Neuronal stem cell (in vitro differentiated cells): ENCODE measurements around the gene ITPRID1.

Experiments
- DNase-seq: peaks from one replicate; pipeline ENCODE4 v3.0.0-alpha.2; 2013; ENCODE audit warnings: low spot score
- H2AFZ ChIP-seq: one replicate; pipeline ENCODE4 v1.6.1; 2013; ENCODE audit warnings: mild to moderate bottlenecking, low read length, inconsistent platforms
- H2AK5ac ChIP-seq: 2 replicates; pipeline ENCODE4 v1.6.1; 2013; ENCODE audit warnings: low read depth, mild to moderate bottlenecking, inconsistent platforms, low read length, moderate library complexity, mixed read lengths
- H2BK120ac ChIP-seq: 2 replicates; pipeline ENCODE4 v1.6.1; 2013; ENCODE audit warnings: low read depth, mild to moderate bottlenecking, inconsistent platforms, low read length, moderate library complexity, mixed read lengths
- H2BK12ac ChIP-seq: one replicate; pipeline ENCODE4 v1.6.1; 2013; ENCODE audit warnings: low read length, inconsistent platforms
- H2BK15ac ChIP-seq: 2 replicates; pipeline ENCODE4 v1.6.1; 2013; ENCODE audit warnings: mild to moderate bottlenecking, low read length, inconsistent platforms, mixed read lengths
- H2BK5ac ChIP-seq: one replicate; pipeline ENCODE4 v1.6.1; 2013; ENCODE audit warnings: inconsistent platforms, mild to moderate bottlenecking, low read length, moderate library complexity
- H3K14ac ChIP-seq: one replicate; pipeline ENCODE4 v1.6.1; 2013; ENCODE audit warnings: low read length, inconsistent platforms
- H3K18ac ChIP-seq: 2 replicates; pipeline ENCODE4 v1.6.1; 2013; ENCODE audit warnings: low read length, inconsistent platforms
- H3K23ac ChIP-seq: 2 replicates; pipeline ENCODE4 v1.6.1; 2013; ENCODE audit warnings: low read depth, mild to moderate bottlenecking, mixed read lengths, low read length, inconsistent platforms; ENCODE audit not compliant: poor library complexity
- H3K27ac ChIP-seq: replicated peaks from 3 replicates; pipeline ENCODE4 v1.5.1; 2013; ENCODE audit warnings: low read length, inconsistent platforms
- H3K27me3 ChIP-seq, 3 experiments: 2 replicates each; pipeline ENCODE4 v1.6.1; 2013; ENCODE audit warnings: low read length in 3 of 3, mild to moderate bottlenecking in 2 of 3, inconsistent platforms in 1 of 3, low read depth in 1 of 3, mixed read lengths in 1 of 3, moderate library complexity in 1 of 3; ENCODE audit not compliant: control insufficient read depth in 3 of 3, insufficient read depth in 3 of 3
- H3K36me3 ChIP-seq, 2 donors: replicated peaks in 1 of 2; 2 replicates each; pipeline ENCODE4 v1.6.1; 2013; ENCODE audit warnings: low read length in 2 of 2; ENCODE audit not compliant: control insufficient read depth in 2 of 2, insufficient read depth in 2 of 2
- H3K4ac ChIP-seq: 2 replicates; pipeline ENCODE4 v1.6.1; 2013; ENCODE audit warnings: inconsistent platforms, mild to moderate bottlenecking, low read length, moderate library complexity
- H3K4me1 ChIP-seq, 2 donors: 1 replicate in 1 of 2; 2 replicates in 1 of 2; pipeline ENCODE4 v1.6.1; 2013; ENCODE audit warnings: low read length in 2 of 2, low read depth in 1 of 2; ENCODE audit not compliant: control insufficient read depth in 2 of 2, insufficient read depth in 1 of 2
- H3K4me2 ChIP-seq: one replicate; pipeline ENCODE4 v1.6.1; 2013; ENCODE audit warnings: mild to moderate bottlenecking, low read length, inconsistent platforms; ENCODE audit not compliant: insufficient read depth, poor library complexity, severe bottlenecking
- H3K4me3 ChIP-seq, 2 donors: 2 replicates each; pipeline ENCODE4 v1.5.1; 2013; ENCODE audit warnings: low read length in 2 of 2, mild to moderate bottlenecking in 2 of 2, inconsistent platforms in 1 of 2, moderate library complexity in 1 of 2
- H3K79me1 ChIP-seq: one replicate; pipeline ENCODE4 v1.6.1; 2013; ENCODE audit warnings: low read depth, mild to moderate bottlenecking, inconsistent platforms, low read length, moderate library complexity
- H3K9ac ChIP-seq: one replicate; pipeline ENCODE4 v1.6.1; 2013; ENCODE audit warnings: mild to moderate bottlenecking, low read depth, low read length, inconsistent platforms; ENCODE audit not compliant: poor library complexity
- H3K9me3 ChIP-seq, 2 donors: replicated peaks in 1 of 2; 2 replicates each; pipeline versions ENCODE3 to v1.6.1; 2013; ENCODE audit warnings: low read length in 2 of 2, mild to moderate bottlenecking in 2 of 2, inconsistent platforms in 1 of 2, low read depth in 1 of 2, mixed read lengths in 1 of 2, moderate library complexity in 1 of 2; ENCODE audit not compliant: control insufficient read depth in 2 of 2, insufficient read depth in 1 of 2
- H4K8ac ChIP-seq: one replicate; pipeline ENCODE4 v1.6.1; 2013; ENCODE audit warnings: low read depth, mild to moderate bottlenecking, inconsistent platforms, low read length, moderate library complexity
- H4K91ac ChIP-seq: one replicate; pipeline ENCODE4 v1.6.1; 2013; ENCODE audit warnings: low read length, low read depth, mild to moderate bottlenecking, inconsistent platforms; ENCODE audit not compliant: poor library complexity
- WGBS, 2 donors: extraction: QIAGEN DNeasy Blood & Tissue Kit; methylation state at CpG; one replicate each; pipeline ENCODE4 v1.1.7; 2013; ENCODE audit warnings: missing lambda C conversion rate in 2 of 2, mixed read lengths in 1 of 2; ENCODE audit not compliant: insufficient read length in 2 of 2, insufficient replicate concordance in 1 of 2; ENCODE audit errors: extremely low coverage in 2 of 2; 5-methylcytosine and 5-hydroxymethylcytosine counted together

ITPRID1 gene

DNA sequence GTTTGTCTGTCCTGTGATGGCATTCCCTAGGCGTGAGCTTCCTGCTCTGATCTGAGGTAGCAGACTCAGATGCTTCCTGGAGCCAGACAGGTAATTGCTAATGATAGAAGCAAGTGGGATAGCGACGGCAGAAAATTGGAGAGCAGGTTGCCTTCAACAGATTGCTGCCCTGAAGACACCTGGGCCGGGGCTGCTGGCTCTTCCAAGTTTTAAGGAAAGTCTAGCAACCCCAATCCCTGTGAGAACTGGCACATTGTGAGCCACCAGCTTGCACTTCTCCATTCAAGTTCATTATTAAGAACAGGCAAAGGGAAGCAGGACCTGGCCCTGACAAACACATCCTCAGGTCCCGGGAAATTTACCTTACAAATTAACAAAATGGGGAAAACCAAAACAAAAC is 50.8 kb downstream of the ITPRID1 start:
- Histone ChIP-seq H4K8ac (no peak overlapping the region), H2BK15ac (no peak overlapping the region), H3K9ac (no peak overlapping the region), H3K27ac (no peak overlapping the region), H2BK12ac (no peak overlapping the region), H3K23ac (no peak overlapping the region), H3K36me3 (no peaks in the 10 kb centered on the region), H2AFZ (no peak overlapping the region), H2BK5ac (no peak overlapping the region), H3K4ac (no peak overlapping the region), H3K18ac (no peak overlapping the region), H3K9me3 (no peaks in the 10 kb centered on the region), H2BK120ac (no peak overlapping the region), H3K27me3 (no peaks in the 10 kb centered on the region), H3K4me2 (no peak overlapping the region), H2AK5ac (no peak overlapping the region), H3K14ac (no peak overlapping the region), H3K79me1 (no peaks in the 10 kb centered on the region), H3K4me1 (no peaks in the 10 kb centered on the region), H4K91ac (no peak overlapping the region), H3K4me3 (no peak overlapping the region)
- WGBS, 2 donors = no CpG with 5 or more reads among the region's 5 CpGs
- no peak for DNase-seq

DNA sequence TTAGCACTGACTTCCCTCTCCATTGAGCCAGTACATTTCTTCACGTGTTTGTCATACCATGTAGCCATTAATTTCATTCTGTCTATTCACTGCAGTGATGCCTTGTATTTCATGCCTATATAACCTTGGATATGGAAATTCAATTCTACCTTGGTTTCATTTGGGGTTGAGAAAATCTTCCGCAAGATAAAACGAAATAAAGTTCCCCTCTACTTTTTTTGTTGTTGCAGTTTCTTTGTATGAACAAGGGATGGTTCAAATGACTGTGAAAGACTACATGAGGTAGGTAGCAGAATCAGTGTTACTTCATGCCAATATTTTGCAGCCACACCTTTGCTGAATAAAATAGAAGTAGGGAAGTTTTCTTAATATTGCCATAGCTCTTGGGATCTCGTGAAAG is 55.6 kb downstream of the ITPRID1 start:
- H2BK15ac ChIP-seq = no peak overlapping the region
- no peak overlapping the region for H3K4me3 ChIP-seq
- no peak for DNase-seq
- no CpG with 5 or more reads among the region's 4 CpGs for WGBS, 2 donors
- H2BK5ac ChIP-seq = no peak overlapping the region
- H3K27ac ChIP-seq = no peak overlapping the region
- no peak overlapping the region for H2AK5ac ChIP-seq
- no peak overlapping the region for H2AFZ ChIP-seq
- H3K14ac ChIP-seq = no peak overlapping the region
- H3K9ac ChIP-seq = no peak overlapping the region
- no peak overlapping the region for H4K91ac ChIP-seq
- H3K79me1 ChIP-seq = no peaks in the 10 kb centered on the region
- H3K4ac ChIP-seq = no peak overlapping the region
- no peaks in the 10 kb centered on the region for H3K36me3 ChIP-seq
- no peak overlapping the region for H2BK120ac ChIP-seq
- H2BK12ac ChIP-seq = no peak overlapping the region
- H3K9me3 ChIP-seq = no peaks in the 10 kb centered on the region
- H3K4me2 ChIP-seq = no peak overlapping the region
- no peaks in the 10 kb centered on the region for H3K27me3 ChIP-seq
- H4K8ac ChIP-seq = no peak overlapping the region
- H3K23ac ChIP-seq = no peak overlapping the region
- no peak overlapping the region for H3K18ac ChIP-seq
- H3K4me1 ChIP-seq = no peaks in the 10 kb centered on the region

DNA sequence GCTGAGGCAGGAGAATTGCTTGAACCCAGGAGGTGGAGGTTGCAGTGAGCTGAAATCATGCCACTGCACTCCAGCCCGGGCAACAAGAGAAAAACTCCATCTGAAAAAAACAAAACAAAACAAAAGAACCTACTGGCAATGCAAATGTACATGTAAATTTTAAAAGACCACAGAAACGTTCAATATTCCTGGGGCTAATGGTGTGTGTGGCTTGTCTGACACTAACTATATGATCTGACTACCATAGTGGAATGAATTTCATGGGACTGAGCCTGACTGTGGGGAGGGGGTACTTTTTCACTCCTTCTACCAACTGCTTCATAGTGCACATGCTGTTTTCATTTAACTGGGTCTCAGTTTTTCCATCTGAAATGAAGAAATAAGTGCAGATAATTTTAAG is 69.6 kb downstream of the ITPRID1 start:
- H3K36me3 ChIP-seq = no peaks in the 10 kb centered on the region

DNA sequence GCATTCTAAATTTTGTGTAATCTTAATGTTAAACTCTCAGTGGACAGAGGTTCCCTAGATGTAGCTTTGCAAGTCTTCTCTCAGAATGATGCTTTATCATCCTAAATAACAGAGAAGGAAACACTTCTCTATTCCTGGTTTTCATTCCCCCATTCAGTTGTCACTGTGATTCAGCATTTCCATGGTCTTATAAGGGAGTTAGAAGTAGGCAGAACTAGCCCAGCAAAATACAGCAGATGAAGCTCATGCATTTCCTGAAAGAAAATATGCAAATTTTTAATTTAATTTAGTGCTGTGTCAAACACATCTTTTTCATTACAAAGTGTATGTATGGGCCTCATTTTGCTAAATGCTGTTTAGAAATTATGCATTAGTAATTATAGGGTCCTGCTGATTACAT is 70.1 kb downstream of the ITPRID1 start:
- no peak for DNase-seq
- Histone ChIP-seq H3K4ac (no peak overlapping the region), H2BK5ac (no peak overlapping the region), H3K36me3 (no peaks in the 10 kb centered on the region), H3K18ac (no peak overlapping the region), H3K23ac (no peak overlapping the region), H4K91ac (no peak overlapping the region), H3K4me2 (no peak overlapping the region), H3K4me1 (no peaks in the 10 kb centered on the region), H3K27me3 (no peaks in the 10 kb centered on the region), H2BK120ac (no peak overlapping the region), H2AFZ (no peak overlapping the region), H3K9ac (no peak overlapping the region), H3K9me3 (no peaks in the 10 kb centered on the region), H3K27ac (no peak overlapping the region), H2BK15ac (no peak overlapping the region), H3K79me1 (no peaks in the 10 kb centered on the region), H3K14ac (no peak overlapping the region), H3K4me3 (no peak overlapping the region), H2AK5ac (no peak overlapping the region), H2BK12ac (no peak overlapping the region), H4K8ac (no peak overlapping the region)

More for the DNA sequence above, 69.6 kb downstream of the ITPRID1 start:
- Histone ChIP-seq H3K4me2 (no peak overlapping the region), H2BK15ac (no peak overlapping the region), H2BK12ac (no peak overlapping the region), H3K79me1 (no peaks in the 10 kb centered on the region), H3K9ac (no peak overlapping the region), H3K9me3 (no peaks in the 10 kb centered on the region), H2AFZ (no peak overlapping the region), H2AK5ac (no peak overlapping the region), H4K8ac (no peak overlapping the region), H4K91ac (no peak overlapping the region), H3K27ac (no peak overlapping the region), H2BK120ac (no peak overlapping the region), H3K18ac (no peak overlapping the region), H3K4ac (no peak overlapping the region), H3K14ac (no peak overlapping the region), H3K23ac (no peak overlapping the region), H3K4me3 (no peak overlapping the region), H3K4me1 (no peaks in the 10 kb centered on the region), H2BK5ac (no peak overlapping the region), H3K27me3 (no peaks in the 10 kb centered on the region)
- DNase-seq = no peak
- WGBS, 2 donors = no CpG with 5 or more reads among the region's 2 CpGs
